Body of pancreas (tissue), 4 donors: ENCODE results near the gene NOTCH3.

ENCODE experiments used
- CTCF ChIP-seq, 7 experiments: fragments of 450-650 bp in 4 of 7; fragments of 200-600 bp in 3 of 7; sonication (generic) in 3 of 7; IDR thresholded peaks; one replicate each; pipeline ENCODE4 v1.5.1; 2016 to 2019; ENCODE audit warnings: antibody characterized with exemption in 7 of 7
- POLR2A ChIP-seq, 3 donors: fragments of 450-650 bp; IDR thresholded peaks; one replicate each; pipeline ENCODE4 v1.6.1; 2016; ENCODE audit warnings: antibody characterized with exemption in 3 of 3, mild to moderate bottlenecking in 2 of 3

- TF ChIP-seq POLR2A (IDR thresholded peaks at IDR 0.05): no peak
- TF ChIP-seq CTCF (IDR thresholded peaks at IDR 0.05): no peak
These were observed 15.6 kb downstream of the NOTCH3 start for GRCh38 chr19:15185188-15185587.
